ENCODE data around the gene NCOA7. TPM values are rescaled to one million over a fixed set of nuclear protein-coding genes. Genes with fewer than 3 reads are reported as not detected.

Gene NCOA7
- total RNA-seq, 4 donors from 2014 or later, result 16.7 to 28.3 (median 21.2) TPM

GRCh38 chr6:125821825-125822281 lies 31.1 kb downstream of the NCOA7 start:
- in situ Hi-C loops (cut with MboI; ENCODE audit: low pct_ligation_motif_present in 1 of 4, low pct_unique_long_range_greater_than_20kb in 1 of 4, low sequenced_read_pairs in 3 of 4), result no loop called here
- TF ChIP-seq CTCF (IDR thresholded peaks at IDR 0.05), result peak in 1 of 5 experiments; percentile 19
- no peak for TF ChIP-seq POLR2A (IDR thresholded peaks at IDR 0.05)
- peak in 1 of 3 donors; percentile 30 for TF ChIP-seq POLR2AphosphoS5 (IDR thresholded peaks at IDR 0.05)
- 36 to 39% methylated on average over 1 to 3 of the region's 3 CpGs for WGBS, 2 donors (ENCODE audit: low coverage in 1 of 2)
- no peaks in the 10 kb centered on the region for H3K27me3 ChIP-seq
- intact Hi-C loops (cut with DNase I; ENCODE audit: low total_unique reads), result no loop called here
- H3K27ac ChIP-seq, result peak overlapping the region; percentile 14 to 40 (median 30)
- H3K9me3 ChIP-seq, result no peaks in the 10 kb centered on the region
- peak; percentile 59 for DNase-seq
- no peaks in the 10 kb centered on the region for H3K36me3 ChIP-seq
- H3K4me3 ChIP-seq, result no peak overlapping the region
- H3K4me1 ChIP-seq, result peaks cover 0 to 41% (median 17%) of the 10 kb centered on the region in 4 donors

GRCh38 chr6:125823180-125823579 lies 32.4 kb downstream of the NCOA7 start:
- TF ChIP-seq EP300 (IDR thresholded peaks at IDR 0.05; ENCODE audit: low read depth) (no peak), CTCF (IDR thresholded peaks at IDR 0.05) (no peak), POLR2A (IDR thresholded peaks at IDR 0.05) (no peak), POLR2AphosphoS5 (IDR thresholded peaks at IDR 0.05) (no peak)
- in situ Hi-C loops (cut with MboI; ENCODE audit: low pct_ligation_motif_present in 1 of 4, low pct_unique_long_range_greater_than_20kb in 1 of 4, low sequenced_read_pairs in 3 of 4), result no loop called here
- Histone ChIP-seq H3K27me3 (no peaks in the 10 kb centered on the region), H3K4me3 (no peak overlapping the region), H3K4me1 (peaks cover 0 to 32% (median 15%) of the 10 kb centered on the region in 4 donors), H3K27ac (no peak overlapping the region), H3K36me3 (no peaks in the 10 kb centered on the region), H3K9me3 (no peaks in the 10 kb centered on the region)
- DNase-seq, result no peak
- intact Hi-C loops (cut with DNase I; ENCODE audit: low total_unique reads), result no loop called here
- WGBS, 2 donors (ENCODE audit: low coverage in 1 of 2), result 87 to 89% methylated on average over 2 of the region's 2 CpGs

GRCh38 chr6:125824946-125825771 lies 34.4 kb downstream of the NCOA7 start:
- intact Hi-C loops (cut with DNase I; ENCODE audit: low total_unique reads), result no loop called here
- TF ChIP-seq POLR2AphosphoS5 (IDR thresholded peaks at IDR 0.05), result no peak
- no peak for TF ChIP-seq EP300 (IDR thresholded peaks at IDR 0.05; ENCODE audit: low read depth)
- TF ChIP-seq POLR2A (IDR thresholded peaks at IDR 0.05), result no peak
- TF ChIP-seq CTCF (IDR thresholded peaks at IDR 0.05), result no peak
- no peak overlapping the region for H3K27ac ChIP-seq
- H3K4me3 ChIP-seq, result no peak overlapping the region
- in situ Hi-C loops (cut with MboI; ENCODE audit: low pct_ligation_motif_present in 1 of 4, low pct_unique_long_range_greater_than_20kb in 1 of 4, low sequenced_read_pairs in 3 of 4), result no loop called here
- 95% methylated on average over 4 to 8 of the region's 8 CpGs for WGBS, 2 donors (ENCODE audit: low coverage in 1 of 2)
- no peaks in the 10 kb centered on the region for H3K9me3 ChIP-seq
- no peaks in the 10 kb centered on the region for H3K36me3 ChIP-seq
- DNase-seq, result no peak
- H3K4me1 ChIP-seq, result peaks cover 0 to 19% (median 6%) of the 10 kb centered on the region in 4 donors
- H3K27me3 ChIP-seq, result no peaks in the 10 kb centered on the region

GRCh38 chr6:125826695-125827463 lies 36.1 kb downstream of the NCOA7 start:
- Histone ChIP-seq H3K27me3 (no peaks in the 10 kb centered on the region), H3K4me1 (peaks cover 0 to 15% (median 0%) of the 10 kb centered on the region in 4 donors), H3K9me3 (no peaks in the 10 kb centered on the region), H3K27ac (no peak overlapping the region), H3K4me3 (no peak overlapping the region), H3K36me3 (no peaks in the 10 kb centered on the region)
- in situ Hi-C loops (cut with MboI; ENCODE audit: low pct_ligation_motif_present in 1 of 4, low pct_unique_long_range_greater_than_20kb in 1 of 4, low sequenced_read_pairs in 3 of 4), result no loop called here
- 93 to 98% methylated on average over 5 to 9 of the region's 9 CpGs for WGBS, 2 donors (ENCODE audit: low coverage in 1 of 2)
- DNase-seq, result no peak
- intact Hi-C loops (cut with DNase I; ENCODE audit: low total_unique reads), result no loop called here
- no peak for TF ChIP-seq EP300 (IDR thresholded peaks at IDR 0.05; ENCODE audit: low read depth)
- TF ChIP-seq CTCF (IDR thresholded peaks at IDR 0.05), result no peak
- no peak for TF ChIP-seq POLR2A (IDR thresholded peaks at IDR 0.05)
- TF ChIP-seq POLR2AphosphoS5 (IDR thresholded peaks at IDR 0.05), result no peak
